AG09319 (cell line): ENCODE data around the gene SORBS1.
A peak's percentile ranks its signal among the peaks of the same experiment; 100 is the strongest.

Experiments used
- DNase-seq: peaks from one replicate; pipeline ENCODE4 v3.0.0-alpha.2; 2010; ENCODE audit warnings: low read depth; ENCODE audit errors: extremely low read depth
- CTCF ChIP-seq: IDR thresholded peaks from 2 replicates; pipeline ENCODE4 v1.5.1; 2011; ENCODE audit warnings: low read depth, mild to moderate bottlenecking, inconsistent platforms, low read length, moderate library complexity

SORBS1 gene

GRCh38 chr10:95273393-95274312, 287.5 kb downstream of the SORBS1 start:
- DNase-seq = peak; percentile 64
- no peak for TF ChIP-seq CTCF

DNA sequence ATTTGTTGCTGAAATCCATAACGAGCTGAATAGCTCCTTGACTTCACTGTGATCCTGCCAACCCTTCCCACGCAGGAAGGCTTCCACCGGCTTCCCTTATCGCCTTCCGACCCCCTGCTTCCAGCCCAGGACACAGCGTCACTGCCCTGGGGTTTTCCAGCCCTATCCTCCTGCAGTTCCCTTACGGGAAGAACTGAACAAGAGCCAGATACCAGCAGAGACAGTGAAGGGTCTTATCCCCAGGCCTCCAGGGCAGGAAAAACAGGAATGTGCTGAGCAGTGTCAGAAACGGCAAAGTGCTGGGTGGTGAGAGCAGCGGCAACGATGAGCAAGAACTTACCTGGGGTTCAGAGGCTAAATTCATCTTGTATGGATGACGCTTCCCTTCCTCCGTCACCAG, 292.7 kb downstream of the SORBS1 start:
- no peak for TF ChIP-seq CTCF
- DNase-seq = no peak

DNA sequence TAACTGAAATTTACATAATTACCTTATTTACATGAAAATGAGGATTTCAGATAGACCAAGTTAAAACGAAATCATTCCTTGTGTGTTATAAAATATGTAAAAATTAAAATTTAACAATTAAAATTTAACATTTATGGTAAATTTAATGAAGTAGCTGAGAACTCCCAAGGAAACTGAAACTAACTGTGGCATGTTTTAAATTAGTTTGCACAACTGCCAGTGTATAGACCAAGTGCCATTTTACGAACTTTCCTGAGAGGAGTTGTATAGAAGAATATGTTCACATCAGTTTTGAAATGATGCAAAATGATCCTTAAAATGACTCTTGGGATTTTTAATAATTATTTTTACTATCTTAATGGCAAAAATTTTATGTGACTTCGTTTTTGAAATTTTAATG, 293.9 kb downstream of the SORBS1 start:
- DNase-seq = no peak
- no peak for TF ChIP-seq CTCF

- DNase-seq = peak; percentile 62
- no peak for TF ChIP-seq CTCF
Measured at GRCh38 chr10:95266674-95267095, 294.5 kb downstream of the SORBS1 start.

DNA sequence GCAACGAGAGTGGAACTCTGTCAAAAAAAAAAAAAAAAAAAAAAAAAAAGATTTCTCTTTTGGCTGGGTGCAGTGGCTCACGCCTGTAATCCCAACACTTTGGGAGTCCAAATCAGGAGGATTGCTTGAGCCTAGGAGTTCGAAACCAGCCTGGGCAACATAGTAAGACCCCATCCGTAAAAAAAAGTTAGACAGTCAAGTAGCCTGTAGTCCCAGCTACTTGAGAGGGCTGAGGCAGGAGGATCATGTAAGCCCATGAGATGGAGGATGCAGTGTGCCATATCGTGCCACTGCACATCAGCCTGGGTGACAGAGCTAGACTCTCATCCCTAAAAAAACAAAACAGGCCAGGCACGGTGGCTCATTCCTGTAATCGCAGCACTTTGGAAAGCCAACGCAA, 295.6 kb downstream of the SORBS1 start:
- no peak for DNase-seq
- TF ChIP-seq CTCF = no peak

DNA sequence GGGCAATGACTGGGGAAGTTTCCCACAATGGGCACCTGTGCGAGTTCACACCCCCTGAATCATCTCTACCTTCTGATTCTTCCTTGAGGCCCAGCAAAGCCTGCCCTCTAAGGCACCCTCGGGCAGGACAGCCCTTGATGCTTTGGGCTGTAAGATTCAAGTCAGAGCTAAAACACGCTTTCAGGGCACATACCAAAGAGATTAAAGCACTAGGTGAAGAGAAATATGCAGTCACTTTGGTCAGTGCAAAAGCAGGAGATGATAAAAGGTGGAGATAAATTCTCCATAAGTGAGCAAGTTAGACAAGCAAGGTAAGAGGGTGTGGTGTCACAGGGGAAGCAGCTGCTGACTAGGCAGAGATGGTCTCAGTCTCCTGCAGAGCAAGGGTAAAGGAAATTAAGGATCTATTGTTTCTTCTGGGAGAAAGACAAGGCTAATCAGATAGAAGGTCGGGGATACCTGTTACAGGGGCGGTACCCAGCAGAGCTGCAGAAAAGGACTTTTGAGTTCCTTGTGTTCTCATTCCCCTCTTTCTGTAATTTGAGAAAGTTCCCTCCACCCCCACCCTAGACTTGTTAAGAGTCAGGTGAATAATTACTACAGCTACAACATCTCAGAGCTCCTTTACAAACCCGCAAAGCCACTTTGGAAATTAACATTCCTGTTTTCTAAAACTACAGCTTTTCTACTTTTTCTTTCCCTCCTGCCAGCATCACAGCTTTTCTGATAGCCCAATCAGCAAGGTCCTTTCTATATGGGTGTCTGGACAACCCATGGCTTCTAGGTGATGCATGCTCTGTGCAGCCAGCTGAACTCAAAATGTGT, 296.7 kb downstream of the SORBS1 start:
- DNase-seq = no peak
- TF ChIP-seq CTCF = no peak

DNA sequence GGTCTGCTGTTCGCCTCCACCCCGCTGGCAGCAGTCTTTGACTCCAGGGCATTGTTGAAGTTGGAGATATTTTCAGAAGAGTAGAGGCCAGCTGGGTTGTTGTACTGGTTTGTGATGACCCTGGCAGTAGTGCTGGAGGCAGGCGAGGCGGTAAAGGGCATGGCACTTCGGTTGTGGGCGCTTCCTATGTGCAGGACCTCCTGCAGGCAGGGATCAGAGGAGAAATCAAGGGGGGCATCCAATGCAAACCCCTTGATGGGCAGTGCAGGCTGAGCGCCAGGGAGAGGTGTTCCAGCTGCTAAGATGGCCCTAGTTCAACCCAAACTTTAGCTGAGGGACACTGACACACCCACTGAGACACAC, 297.3 kb downstream of the SORBS1 start:
- no peak for DNase-seq
- TF ChIP-seq CTCF = no peak
